ENCODE measurements around the gene PARD3. TPM values are rescaled to one million over a fixed set of nuclear protein-coding genes. Genes with fewer than 3 reads are reported as not detected.

PARD3 gene
- total RNA-seq, 1 donor from 2014 or later: 58.7 TPM

GRCh38 chr10:34323192-34323591 lies 491.9 kb downstream of the PARD3 start:
- H3K9me3 ChIP-seq (ENCODE audit: low read depth): no peaks in the 10 kb centered on the region
- H3K27me3 ChIP-seq: no peaks in the 10 kb centered on the region
- no peak overlapping the region for H3K4me3 ChIP-seq
- Mint-ChIP-seq H3K4me1 (peaks cover 4% of the 10 kb centered on the region), H3K36me3 (peaks cover 19% of the 10 kb centered on the region), H3K4me3 (no peak overlapping the region), H3K27ac (no peak overlapping the region), H3K27me3 (ENCODE audit: insufficient read depth, low read depth) (no peaks in the 10 kb centered on the region), H3K9me3 (no peaks in the 10 kb centered on the region)
- H2AFZ ChIP-seq (replicated peaks): no peak overlapping the region
- no peak overlapping the region for H3K27ac ChIP-seq
- TF ChIP-seq EZH2 (IDR thresholded peaks at IDR 0.05) (no peak), EZH2phosphoT487 (IDR thresholded peaks at IDR 0.05) (no peak), CTCF (IDR thresholded peaks at IDR 0.05) (no peak)
- H3K4me2 ChIP-seq: no peak overlapping the region
- no peaks in the 10 kb centered on the region for H3F3A ChIP-seq (ENCODE audit: low read depth)
- H3K36me3 ChIP-seq: no peaks in the 10 kb centered on the region
- no peaks in the 10 kb centered on the region for H3K79me2 ChIP-seq (ENCODE audit: low read depth)
- no peaks in the 10 kb centered on the region for H3K4me1 ChIP-seq
- no peak for DNase-seq (ENCODE audit: low spot score)
- no peak overlapping the region for H3K9ac ChIP-seq
- no peaks in the 10 kb centered on the region for H4K20me1 ChIP-seq (ENCODE audit: low read depth)

GRCh38 chr10:34320265-34320664 lies 494.8 kb downstream of the PARD3 start:
- DNase-seq (ENCODE audit: low spot score): no peak
- H3K4me3 Mint-ChIP-seq: no peak overlapping the region
- H3K27ac ChIP-seq: no peak overlapping the region
- no peaks in the 10 kb centered on the region for H4K20me1 ChIP-seq (ENCODE audit: low read depth)
- no peaks in the 10 kb centered on the region for H3F3A ChIP-seq (ENCODE audit: low read depth)
- H3K4me2 ChIP-seq: no peak overlapping the region
- H3K27me3 Mint-ChIP-seq (ENCODE audit: insufficient read depth, low read depth): no peaks in the 10 kb centered on the region
- H3K4me1 ChIP-seq: no peaks in the 10 kb centered on the region
- H3K9ac ChIP-seq: no peak overlapping the region
- no peak overlapping the region for H3K27ac Mint-ChIP-seq
- TF ChIP-seq CTCF (IDR thresholded peaks at IDR 0.05): no peak
- H3K9me3 ChIP-seq (ENCODE audit: low read depth): no peaks in the 10 kb centered on the region
- H3K36me3 ChIP-seq: no peaks in the 10 kb centered on the region
- no peak overlapping the region for H3K4me3 ChIP-seq
- no peaks in the 10 kb centered on the region for H3K9me3 Mint-ChIP-seq
- peaks cover 17% of the 10 kb centered on the region for H3K36me3 Mint-ChIP-seq
- H2AFZ ChIP-seq (replicated peaks): no peak overlapping the region
- H3K79me2 ChIP-seq (ENCODE audit: low read depth): no peaks in the 10 kb centered on the region
- peaks cover 4% of the 10 kb centered on the region for H3K4me1 Mint-ChIP-seq
- H3K27me3 ChIP-seq: no peaks in the 10 kb centered on the region

GRCh38 chr10:34319197-34319846 lies 495.8 kb downstream of the PARD3 start:
- Histone ChIP-seq H3K79me2 (ENCODE audit: low read depth) (no peaks in the 10 kb centered on the region), H3K27ac (no peak overlapping the region), H3K9ac (no peak overlapping the region), H3K4me3 (no peak overlapping the region), H2AFZ (replicated peaks) (no peak overlapping the region), H3K9me3 (ENCODE audit: low read depth) (no peaks in the 10 kb centered on the region), H3K4me2 (no peak overlapping the region), H3K4me1 (no peaks in the 10 kb centered on the region), H3F3A (ENCODE audit: low read depth) (no peaks in the 10 kb centered on the region), H3K27me3 (no peaks in the 10 kb centered on the region), H4K20me1 (ENCODE audit: low read depth) (no peaks in the 10 kb centered on the region), H3K36me3 (no peaks in the 10 kb centered on the region)
- H3K9me3 Mint-ChIP-seq: no peaks in the 10 kb centered on the region
- H3K4me1 Mint-ChIP-seq: peaks cover 4% of the 10 kb centered on the region
- no peak overlapping the region for H3K4me3 Mint-ChIP-seq
- peaks cover 11% of the 10 kb centered on the region for H3K36me3 Mint-ChIP-seq
- no peaks in the 10 kb centered on the region for H3K27me3 Mint-ChIP-seq (ENCODE audit: insufficient read depth, low read depth)
- no peak overlapping the region for H3K27ac Mint-ChIP-seq
- TF ChIP-seq EZH2phosphoT487 (IDR thresholded peaks at IDR 0.05): no peak
- TF ChIP-seq CTCF (IDR thresholded peaks at IDR 0.05): no peak
- no peak for TF ChIP-seq EZH2 (IDR thresholded peaks at IDR 0.05)
- no peak for DNase-seq (ENCODE audit: low spot score)

All from neural progenitor cell (in vitro differentiated cells).